MM.1S (cell line): Measurements from ENCODE around the gene GTSE1.

Experiments used
- DNase-seq: peaks from one replicate; pipeline ENCODE4 v3.0.0-alpha.2; 2015
- H2AFZ ChIP-seq: fragments of 300-600 bp; sonication (generic); 2 replicates; pipeline ENCODE4 v1.6.0; 2016; ENCODE audit warnings: antibody characterized with exemption, low read length
- H3F3A ChIP-seq: fragments of 300-600 bp; sonication (generic); 2 replicates; pipeline ENCODE4 v1.6.1; 2016; ENCODE audit warnings: mild to moderate bottlenecking, antibody characterized with exemption, low read length, moderate library complexity, mixed read lengths; ENCODE audit not compliant: insufficient read depth
- H3K27ac ChIP-seq: fragments of 300-600 bp; sonication (generic); 2 replicates; pipeline ENCODE4 v1.5.1; 2016; ENCODE audit warnings: mild to moderate bottlenecking, low read length
- H3K27me3 ChIP-seq: fragments of 300-600 bp; sonication (generic); replicated peaks from 2 replicates; pipeline ENCODE4 v1.6.0; 2016; ENCODE audit warnings: low read length; ENCODE audit not compliant: insufficient read depth
- H3K36me3 ChIP-seq: fragments of 300-600 bp; sonication (generic); replicated peaks from 2 replicates; pipeline ENCODE4 v1.6.1; 2016; ENCODE audit warnings: mild to moderate bottlenecking, low read length, mixed read lengths; ENCODE audit not compliant: insufficient read depth
- H3K4me1 ChIP-seq: fragments of 300-600 bp; sonication (generic); 2 replicates; pipeline ENCODE4 v1.6.1; 2016; ENCODE audit warnings: low read length, mixed read lengths
- H3K4me2 ChIP-seq: fragments of 300-600 bp; sonication (generic); 2 replicates; pipeline ENCODE4 v1.6.0; 2016; ENCODE audit warnings: low read depth, low read length
- H3K4me3 ChIP-seq: fragments of 300-600 bp; sonication (generic); 2 replicates; pipeline ENCODE4 v1.5.1; 2016; ENCODE audit warnings: low read length, mixed read lengths
- H3K79me2 ChIP-seq: fragments of 300-600 bp; sonication (generic); 2 replicates; pipeline ENCODE4 v1.6.1; 2016; ENCODE audit warnings: mixed run types, low read length, mixed read lengths
- H3K9ac ChIP-seq: fragments of 300-600 bp; sonication (generic); 2 replicates; pipeline ENCODE4 v1.6.1; 2016; ENCODE audit warnings: low read length, mixed read lengths
- H3K9me2 ChIP-seq: fragments of 300-600 bp; sonication (generic); replicated peaks from 2 replicates; pipeline ENCODE4 v1.6.1; 2016; ENCODE audit warnings: mild to moderate bottlenecking, low read length, mixed read lengths; ENCODE audit not compliant: insufficient read depth
- H3K9me3 ChIP-seq: fragments of 300-600 bp; sonication (generic); replicated peaks from 2 replicates; pipeline ENCODE4 v1.6.1; 2016; ENCODE audit warnings: mild to moderate bottlenecking, low read length, mixed read lengths; ENCODE audit not compliant: insufficient read depth
- H4K20me1 ChIP-seq: fragments of 300-600 bp; sonication (generic); 2 replicates; pipeline ENCODE4 v1.6.1; 2016; ENCODE audit warnings: mild to moderate bottlenecking, low read length, moderate library complexity, mixed read lengths; ENCODE audit not compliant: insufficient read depth
- CTCF ChIP-seq: fragments of 300-600 bp; sonication (generic); IDR thresholded peaks from 2 replicates; pipeline ENCODE4 v1.5.1; 2016; ENCODE audit warnings: antibody characterized with exemption, low read length, mixed read lengths
- EZH2 ChIP-seq: fragments of 300-600 bp; sonication (generic); optimal IDR thresholded peaks from 2 replicates; pipeline ENCODE3; 2017; ENCODE audit warnings: low read depth, mild to moderate bottlenecking, antibody characterized with exemption, low read length, mixed read lengths
- EZH2phosphoT487 ChIP-seq: fragments of 300-600 bp; sonication (generic); IDR thresholded peaks from 2 replicates; pipeline ENCODE4 v1.6.1; 2018; ENCODE audit warnings: antibody characterized with exemption, low read length

The GTSE1 gene

GRCh38 chr22:46318576-46318975 lies 21.9 kb downstream of the GTSE1 start:
- Histone ChIP-seq H3F3A (no peaks in the 10 kb centered on the region), H3K27me3 (no peaks in the 10 kb centered on the region), H3K36me3 (0 out of 2 replicates have a peak, but pooled peaks cover 3% of the 10 kb centered on the region), H3K4me1 (no peaks in the 10 kb centered on the region), H3K9ac (no peak overlapping the region), H2AFZ (no peak overlapping the region), H3K9me2 (no peaks in the 10 kb centered on the region), H3K4me2 (no peak overlapping the region), H3K79me2 (peaks cover 70% of the 10 kb centered on the region), H3K4me3 (no peak overlapping the region), H4K20me1 (no peaks in the 10 kb centered on the region), H3K9me3 (no peaks in the 10 kb centered on the region), H3K27ac (no peak overlapping the region)
- TF ChIP-seq EZH2 = no peak
- no peak for TF ChIP-seq EZH2phosphoT487
- no peak for TF ChIP-seq CTCF
- no peak for DNase-seq

- H3K4me3 ChIP-seq = no peak overlapping the region
- no peak overlapping the region for H2AFZ ChIP-seq
- no peaks in the 10 kb centered on the region for H3K4me1 ChIP-seq
- no peaks in the 10 kb centered on the region for H4K20me1 ChIP-seq
- H3K27ac ChIP-seq = no peak overlapping the region
- no peaks in the 10 kb centered on the region for H3K27me3 ChIP-seq
- H3K36me3 ChIP-seq = 0 out of 2 replicates have a peak, but pooled peaks cover 3% of the 10 kb centered on the region
- H3K9me2 ChIP-seq = no peaks in the 10 kb centered on the region
- TF ChIP-seq EZH2phosphoT487 = no peak
- TF ChIP-seq CTCF = no peak
- TF ChIP-seq EZH2 = no peak
- no peaks in the 10 kb centered on the region for H3F3A ChIP-seq
- H3K9me3 ChIP-seq = no peaks in the 10 kb centered on the region
- H3K4me2 ChIP-seq = no peak overlapping the region
- H3K79me2 ChIP-seq = peaks cover 65% of the 10 kb centered on the region
- H3K9ac ChIP-seq = no peak overlapping the region
- no peak for DNase-seq
Observed at GRCh38 chr22:46319319-46319718, 22.6 kb downstream of the GTSE1 start.

GRCh38 chr22:46320166-46320710 lies 23.6 kb downstream of the GTSE1 start:
- H3K9ac ChIP-seq = no peak overlapping the region
- H3K4me3 ChIP-seq = no peak overlapping the region
- H3K4me2 ChIP-seq = no peak overlapping the region
- TF ChIP-seq CTCF = no peak
- TF ChIP-seq EZH2phosphoT487 = no peak
- TF ChIP-seq EZH2 = no peak
- H3K9me3 ChIP-seq = no peaks in the 10 kb centered on the region
- H3K4me1 ChIP-seq = no peaks in the 10 kb centered on the region
- no peaks in the 10 kb centered on the region for H3F3A ChIP-seq
- H3K9me2 ChIP-seq = no peaks in the 10 kb centered on the region
- no peak for DNase-seq
- H3K27ac ChIP-seq = no peak overlapping the region
- H2AFZ ChIP-seq = no peak overlapping the region
- H3K27me3 ChIP-seq = no peaks in the 10 kb centered on the region
- no peaks in the 10 kb centered on the region for H4K20me1 ChIP-seq
- 0 out of 2 replicates have a peak, but pooled peaks cover 3% of the 10 kb centered on the region for H3K36me3 ChIP-seq
- peaks cover 67% of the 10 kb centered on the region for H3K79me2 ChIP-seq
